NCI-H526 treated with DMSO at 0.1 percent for 48 hours (cell line): ENCODE results near the gene ZBTB20.

Source experiments
- DNase-seq: peaks from one replicate; lab custom pipeline; 2025; lab: John Stamatoyannopoulos, UW

ZBTB20 gene

GRCh38 chr3:114762144-114762543 lies 384.9 kb downstream of the ZBTB20 start:
- DNase-seq, result no peak

DNA sequence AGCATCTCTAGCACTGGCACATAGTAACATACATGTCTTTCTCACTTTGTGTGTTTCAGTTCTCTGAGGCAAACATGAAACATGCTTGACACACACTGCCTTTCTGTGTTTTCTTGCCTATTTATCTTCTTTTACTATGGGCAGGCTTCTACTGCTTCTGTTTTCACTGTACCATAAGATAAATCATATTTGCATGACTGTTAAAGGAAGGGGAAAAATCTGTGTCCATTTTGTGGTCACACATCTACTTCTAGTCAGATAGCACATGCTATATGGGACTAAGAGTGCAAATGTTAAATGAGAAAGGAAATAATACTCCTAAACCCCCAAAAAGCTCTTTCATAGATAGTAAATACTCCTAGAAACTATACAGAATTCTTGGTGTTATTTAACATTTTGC lies 386.4 kb downstream of the ZBTB20 start:
- DNase-seq, result no peak

DNA sequence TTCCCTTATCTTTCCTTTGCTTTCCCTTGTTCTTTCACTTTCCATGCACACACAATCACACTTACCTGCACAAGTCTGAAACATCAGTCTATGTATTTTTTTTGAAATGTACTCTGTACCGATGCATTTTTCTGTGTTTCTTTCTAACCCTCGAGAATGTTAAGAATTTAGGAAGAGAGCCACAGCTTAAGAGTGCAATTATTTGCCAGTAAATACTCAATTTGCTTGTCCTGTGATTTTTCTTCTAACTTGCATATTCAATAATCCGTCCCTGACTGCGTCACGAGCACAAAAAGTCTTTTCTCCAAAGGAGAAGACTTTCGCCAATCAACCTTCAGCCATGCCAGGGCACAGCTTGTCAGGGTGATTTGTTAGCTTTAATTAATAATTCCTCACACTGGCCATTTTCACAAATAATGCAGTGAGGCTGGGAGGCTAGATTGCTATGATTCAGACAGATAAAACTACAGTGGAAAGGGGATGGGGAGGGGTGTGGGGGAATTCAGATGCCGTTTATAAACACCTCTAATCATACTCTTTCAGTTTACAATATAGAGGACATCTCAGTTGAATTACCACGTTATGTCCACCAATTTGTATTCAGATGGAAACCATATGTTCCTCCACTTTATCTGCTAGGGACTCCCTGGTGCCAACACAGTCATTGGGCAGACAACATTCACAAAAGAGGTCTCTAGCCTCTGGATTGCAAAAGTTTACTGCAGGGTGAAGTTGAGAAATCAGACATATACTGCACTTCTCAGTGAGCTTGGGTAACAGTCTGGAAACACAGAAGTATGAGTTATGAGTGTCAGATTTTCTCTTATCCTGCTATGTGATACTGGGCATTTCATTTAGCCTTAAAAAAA lies 388.0 kb downstream of the ZBTB20 start:
- no peak for DNase-seq

GRCh38 chr3:114756506-114757279 lies 390.4 kb downstream of the ZBTB20 start:
- no peak for DNase-seq

GRCh38 chr3:114746502-114746901 lies 400.6 kb downstream of the ZBTB20 start:
- no peak for DNase-seq

GRCh38 chr3:114745322-114746240 lies 401.5 kb downstream of the ZBTB20 start:
- DNase-seq, result peak; percentile 16

- DNase-seq, result no peak
Observed at GRCh38 chr3:114743746-114744485, 403.2 kb downstream of the ZBTB20 start.

DNA sequence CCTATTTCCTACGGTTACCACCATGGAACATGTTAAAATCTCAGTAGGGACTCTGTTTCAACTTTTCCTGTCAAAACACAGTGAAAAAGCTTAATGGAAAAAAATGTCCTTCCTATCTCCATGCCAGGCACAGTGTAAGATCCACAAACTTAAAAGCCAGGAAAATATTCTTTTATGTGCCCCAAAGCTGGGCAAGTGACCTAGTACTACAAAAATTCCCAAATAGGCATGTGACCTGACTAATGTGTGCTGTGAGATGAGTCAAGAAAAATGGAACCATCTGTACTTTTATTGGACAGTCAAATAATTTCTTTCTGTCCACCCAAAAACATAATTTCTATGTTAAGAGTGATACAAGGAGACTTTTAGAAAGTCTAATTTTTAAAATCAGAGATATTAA lies 406.0 kb downstream of the ZBTB20 start:
- no peak for DNase-seq

GRCh38 chr3:114739627-114740026 lies 407.5 kb downstream of the ZBTB20 start:
- DNase-seq, result no peak

GRCh38 chr3:114732353-114732752 lies 414.7 kb downstream of the ZBTB20 start:
- DNase-seq, result no peak

DNA sequence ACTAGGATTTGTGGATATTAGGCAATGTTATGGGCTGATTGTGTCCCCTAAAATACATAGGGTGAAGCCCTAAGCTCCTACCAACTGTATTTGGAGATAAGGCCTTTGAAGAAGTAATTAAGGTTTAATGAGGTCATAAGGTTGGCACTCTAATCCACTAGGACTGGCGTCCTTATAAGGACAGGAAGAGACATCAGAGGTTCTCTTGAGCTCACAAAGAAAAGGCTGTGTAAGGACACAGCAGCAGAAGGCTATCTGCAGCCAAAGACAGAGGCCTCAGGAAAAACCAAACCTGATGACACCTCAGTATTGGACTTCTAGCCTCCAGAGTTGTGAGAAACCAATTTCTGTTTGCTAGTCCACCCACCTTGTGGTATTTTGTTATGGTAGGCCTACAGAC lies 416.7 kb downstream of the ZBTB20 start:
- DNase-seq, result no peak

- no peak for DNase-seq
Observed at GRCh38 chr3:114727373-114727772, 419.7 kb downstream of the ZBTB20 start.

- DNase-seq, result no peak
Observed at GRCh38 chr3:114725966-114726365, 421.1 kb downstream of the ZBTB20 start.

GRCh38 chr3:114722530-114722929 lies 424.6 kb downstream of the ZBTB20 start:
- DNase-seq, result no peak

- no peak for DNase-seq
Observed at GRCh38 chr3:114721864-114722263, 425.2 kb downstream of the ZBTB20 start.

GRCh38 chr3:114721209-114721608 lies 425.9 kb downstream of the ZBTB20 start:
- DNase-seq, result no peak

DNA sequence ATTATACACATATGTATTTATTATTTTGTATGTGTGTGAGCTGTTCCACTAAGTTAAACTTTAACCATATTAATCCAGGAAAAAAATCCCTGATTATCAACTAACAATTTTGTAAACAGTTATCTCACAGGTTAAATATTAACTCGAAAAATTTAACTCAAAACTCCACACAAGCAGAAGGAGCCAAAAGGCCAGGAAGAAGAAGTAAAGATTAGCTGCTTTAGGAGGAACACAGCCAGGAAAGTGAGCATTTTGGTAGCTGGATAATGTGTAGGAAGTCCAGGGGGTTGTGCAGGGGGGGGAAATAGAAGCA lies 428.2 kb downstream of the ZBTB20 start:
- DNase-seq, result no peak

- DNase-seq, result no peak
Observed at GRCh38 chr3:114718071-114718897, 428.8 kb downstream of the ZBTB20 start.

- no peak for DNase-seq
Observed at GRCh38 chr3:114716916-114717315, 430.2 kb downstream of the ZBTB20 start.

GRCh38 chr3:114716126-114716525 lies 431.0 kb downstream of the ZBTB20 start:
- DNase-seq, result peak; percentile 29
